ENCODE data around the gene TIMP1. TPM values are rescaled to one million over a fixed set of nuclear protein-coding genes. Genes with fewer than 3 reads are reported as not detected.

TIMP1 gene
- polyA plus RNA-seq, 1 donor: 84.0 TPM

- Histone ChIP-seq H3K4me1 (ENCODE audit: control insufficient read depth, insufficient read depth, low read length) (peaks cover 5% of the 10 kb centered on the region), H3K36me3 (ENCODE audit: control insufficient read depth, insufficient read depth, low read length) (no peaks in the 10 kb centered on the region), H3K27me3 (ENCODE audit: control insufficient read depth, insufficient read depth, low read length) (peaks cover 18% of the 10 kb centered on the region), H3K27ac (ENCODE audit: low read length) (no peak overlapping the region), H3K9me3 (ENCODE audit: control insufficient read depth, low read depth, low read length) (no peaks in the 10 kb centered on the region), H3K4me3 (ENCODE audit: low read length) (no peak overlapping the region)
- no CpG with 5 or more reads among the region's 32 CpGs for WGBS (ENCODE audit: insufficient coverage, low lambda C conversion rate)
- no peak for DNase-seq
Observed at GRCh38 chrX:47618923-47619485, 36.8 kb downstream of the TIMP1 start.

DNA sequence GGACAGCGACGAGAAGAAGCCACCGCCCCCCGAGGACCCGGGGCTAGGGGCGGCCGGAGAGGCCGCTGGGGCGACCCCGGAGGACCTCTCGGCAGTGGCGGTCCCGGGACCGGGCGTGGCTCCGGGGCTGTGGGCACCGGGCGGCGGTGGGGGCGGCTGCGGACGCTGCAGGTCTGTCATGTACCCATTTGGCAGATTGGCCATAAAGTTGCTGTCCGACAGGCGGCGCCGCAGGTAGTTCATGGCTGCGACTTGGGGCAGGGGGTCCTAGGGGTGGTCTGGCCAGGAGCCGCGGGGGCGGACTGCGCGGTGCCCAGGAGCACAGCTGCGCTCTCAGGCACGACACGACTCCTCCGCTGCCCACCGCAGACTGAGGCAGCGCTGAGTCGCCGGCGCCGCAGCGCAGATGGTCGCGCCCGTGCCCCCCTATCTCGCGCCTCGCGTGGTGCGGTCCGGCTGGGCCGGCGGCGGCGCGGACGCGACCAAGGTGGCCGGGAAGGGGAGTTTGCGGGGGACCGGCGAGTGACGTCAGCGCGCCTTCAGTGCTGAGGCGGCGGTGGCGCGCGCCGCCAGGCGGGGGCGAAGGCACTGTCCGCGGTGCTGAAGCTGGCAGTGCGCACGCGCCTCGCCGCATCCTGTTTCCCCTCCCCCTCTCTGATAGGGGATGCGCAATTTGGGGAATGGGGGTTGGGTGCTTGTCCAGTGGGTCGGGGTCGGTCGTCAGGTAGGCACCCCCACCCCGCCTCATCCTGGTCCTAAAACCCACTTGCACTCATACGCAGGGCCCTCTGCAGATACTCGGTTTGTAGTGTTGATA, 37.5 kb downstream of the TIMP1 start, which contains the start of gene SYN1:
TSS of gene SYN1 (minus strand) at position 372 of the 817 bp plus-strand sequence. CDS start at position 243, 129 bp downstream.
- Histone ChIP-seq H3K4me3 (ENCODE audit: low read length) (peak within 1 kb of the TSS; percentile 24), H3K4me1 (ENCODE audit: control insufficient read depth, insufficient read depth, low read length) (peaks cover 6% of the 10 kb centered on the region), H3K9me3 (ENCODE audit: control insufficient read depth, low read depth, low read length) (no peaks in the 10 kb centered on the region), H3K27me3 (ENCODE audit: control insufficient read depth, insufficient read depth, low read length) (peaks cover 18% of the 10 kb centered on the region), H3K27ac (ENCODE audit: low read length) (no peak within 1 kb of the TSS), H3K36me3 (ENCODE audit: control insufficient read depth, insufficient read depth, low read length) (no peaks in the 10 kb centered on the region)
- DNase-seq: peak; percentile 71 to 76
- WGBS (ENCODE audit: insufficient coverage, low lambda C conversion rate): no CpG with 5 or more reads among the region's 88 CpGs

DNA sequence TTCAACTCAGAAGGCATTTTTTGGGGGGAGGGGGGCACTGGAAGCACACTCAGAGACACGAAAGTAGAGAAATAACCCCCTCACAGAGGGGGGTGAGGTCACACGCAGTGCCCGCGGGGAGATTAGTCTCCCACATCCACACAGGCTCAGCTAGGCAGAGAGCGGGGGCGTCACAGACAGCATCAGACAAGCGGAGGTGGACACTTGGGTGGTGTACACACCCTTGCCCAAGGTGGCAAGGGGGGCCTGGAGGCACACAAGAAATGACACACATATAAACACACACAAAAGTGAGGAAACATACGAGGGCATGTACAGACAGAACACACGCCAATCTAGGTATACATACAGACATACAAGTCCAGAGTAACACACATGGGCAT, 38.1 kb downstream of the TIMP1 start:
- DNase-seq: no peak
- H3K36me3 ChIP-seq (ENCODE audit: control insufficient read depth, insufficient read depth, low read length): no peaks in the 10 kb centered on the region
- no peaks in the 10 kb centered on the region for H3K9me3 ChIP-seq (ENCODE audit: control insufficient read depth, low read depth, low read length)
- H3K4me3 ChIP-seq (ENCODE audit: low read length): no peak overlapping the region
- no peak overlapping the region for H3K27ac ChIP-seq (ENCODE audit: low read length)
- no CpG with 5 or more reads among the region's 9 CpGs for WGBS (ENCODE audit: insufficient coverage, low lambda C conversion rate)
- H3K27me3 ChIP-seq (ENCODE audit: control insufficient read depth, insufficient read depth, low read length): peaks cover 18% of the 10 kb centered on the region
- peaks cover 6% of the 10 kb centered on the region for H3K4me1 ChIP-seq (ENCODE audit: control insufficient read depth, insufficient read depth, low read length)

DNA sequence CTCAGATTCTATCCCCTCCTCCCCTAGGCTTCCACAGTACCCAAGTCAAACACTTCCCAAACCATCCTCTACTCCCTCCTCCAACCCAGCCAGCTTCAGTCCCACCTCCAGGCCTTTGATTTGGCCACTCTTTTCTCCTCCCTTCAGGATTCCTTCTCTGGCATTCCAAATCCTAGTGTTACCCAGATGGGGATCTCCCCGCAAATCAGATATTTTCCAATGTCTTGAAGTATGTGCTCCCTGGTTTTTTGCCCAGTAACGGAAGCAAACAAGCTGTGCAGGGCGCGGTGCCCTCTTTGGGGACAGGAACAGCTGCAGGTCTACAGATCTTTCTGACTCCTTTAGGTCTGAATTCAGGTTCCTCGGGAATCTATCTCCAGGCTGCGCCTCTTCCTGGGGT, 39.6 kb downstream of the TIMP1 start:
- Histone ChIP-seq H3K27me3 (ENCODE audit: control insufficient read depth, insufficient read depth, low read length) (peaks cover 18% of the 10 kb centered on the region), H3K36me3 (ENCODE audit: control insufficient read depth, insufficient read depth, low read length) (no peaks in the 10 kb centered on the region), H3K4me3 (ENCODE audit: low read length) (no peak overlapping the region), H3K9me3 (ENCODE audit: control insufficient read depth, low read depth, low read length) (no peaks in the 10 kb centered on the region), H3K4me1 (ENCODE audit: control insufficient read depth, insufficient read depth, low read length) (peaks cover 6% of the 10 kb centered on the region), H3K27ac (ENCODE audit: low read length) (no peak overlapping the region)
- DNase-seq: no peak
- no CpG with 5 or more reads among the region's 6 CpGs for WGBS (ENCODE audit: insufficient coverage, low lambda C conversion rate)

DNA sequence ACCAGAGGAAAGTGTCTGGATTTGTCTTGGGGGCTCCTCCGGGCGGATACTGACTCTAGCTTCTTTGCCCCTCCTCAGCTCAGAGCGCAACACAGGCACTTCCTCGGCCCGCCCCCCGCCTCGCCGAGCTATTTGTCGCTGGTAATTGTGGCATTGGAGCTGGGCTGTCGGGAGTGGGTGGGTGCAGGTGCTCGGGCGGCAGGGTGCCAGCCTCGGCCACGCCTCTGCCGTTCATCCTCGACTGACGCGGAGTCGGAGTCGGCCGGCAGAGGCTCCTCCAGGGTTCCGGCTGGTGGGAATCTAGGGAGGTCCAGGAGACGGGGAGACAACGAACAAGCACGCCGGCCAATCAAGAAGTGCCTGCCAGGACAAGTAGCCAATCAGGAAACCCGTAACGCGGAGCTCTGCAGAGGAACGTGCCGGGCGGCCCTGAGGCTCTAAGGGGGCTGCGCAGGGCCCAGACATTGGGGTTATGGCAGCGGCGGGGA, 41.3 kb downstream of the TIMP1 start:
- Histone ChIP-seq H3K27ac (ENCODE audit: low read length) (no peak overlapping the region), H3K36me3 (ENCODE audit: control insufficient read depth, insufficient read depth, low read length) (no peaks in the 10 kb centered on the region), H3K4me1 (ENCODE audit: control insufficient read depth, insufficient read depth, low read length) (peaks cover 6% of the 10 kb centered on the region), H3K9me3 (ENCODE audit: control insufficient read depth, low read depth, low read length) (no peaks in the 10 kb centered on the region), H3K27me3 (ENCODE audit: control insufficient read depth, insufficient read depth, low read length) (peaks cover 18% of the 10 kb centered on the region), H3K4me3 (ENCODE audit: low read length) (no peak overlapping the region)
- DNase-seq: peak; percentile 36 to 60
- no CpG with 5 or more reads among the region's 35 CpGs for WGBS (ENCODE audit: insufficient coverage, low lambda C conversion rate)

DNA sequence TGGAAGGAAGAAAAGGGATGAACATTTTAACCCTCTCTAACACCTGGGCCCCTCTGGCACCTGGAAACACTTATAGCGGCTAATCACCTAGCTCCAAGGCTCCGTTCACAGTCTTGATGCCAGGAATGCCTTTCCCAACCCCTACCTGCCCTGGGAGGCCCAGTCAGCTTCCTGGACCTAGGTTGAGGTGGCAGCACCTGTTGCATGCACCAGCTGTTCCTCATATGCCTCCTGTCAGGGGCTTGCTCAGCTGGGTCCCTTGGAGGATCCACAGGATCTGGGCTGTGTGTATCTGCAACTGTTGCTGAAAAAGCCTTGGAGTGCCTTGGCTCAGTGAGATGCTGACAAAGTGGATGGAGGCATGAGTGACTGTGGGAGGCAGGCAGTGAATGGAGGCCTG, 43.1 kb downstream of the TIMP1 start:
- Histone ChIP-seq H3K36me3 (ENCODE audit: control insufficient read depth, insufficient read depth, low read length) (no peaks in the 10 kb centered on the region), H3K27ac (ENCODE audit: low read length) (no peak overlapping the region), H3K9me3 (ENCODE audit: control insufficient read depth, low read depth, low read length) (no peaks in the 10 kb centered on the region), H3K4me3 (ENCODE audit: low read length) (no peak overlapping the region), H3K27me3 (ENCODE audit: control insufficient read depth, insufficient read depth, low read length) (peaks cover 11% of the 10 kb centered on the region), H3K4me1 (ENCODE audit: control insufficient read depth, insufficient read depth, low read length) (peaks cover 6% of the 10 kb centered on the region)
- no CpG with 5 or more reads among the region's 2 CpGs for WGBS (ENCODE audit: insufficient coverage, low lambda C conversion rate)
- no peak for DNase-seq

DNA sequence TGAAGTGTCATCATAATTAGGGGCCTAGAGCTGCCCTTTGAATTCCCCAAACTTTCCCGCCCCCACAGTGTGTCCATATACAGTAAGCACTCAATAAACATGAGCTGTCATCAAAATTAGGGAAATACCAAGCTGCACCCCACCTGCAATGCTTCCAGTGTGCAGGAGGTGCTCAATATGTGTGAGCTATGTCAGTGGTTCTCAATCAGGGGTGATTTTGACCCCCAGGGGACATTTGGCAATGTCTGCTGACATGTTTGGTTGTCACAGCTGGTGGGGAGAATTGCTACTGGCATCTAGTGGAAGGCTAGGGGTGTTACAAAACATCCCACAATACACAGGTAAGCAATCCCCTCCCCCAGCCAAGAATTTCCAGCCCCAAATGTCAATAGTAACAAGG, 46.7 kb downstream of the TIMP1 start:
- Histone ChIP-seq H3K4me1 (ENCODE audit: control insufficient read depth, insufficient read depth, low read length) (peaks cover 1% of the 10 kb centered on the region), H3K27ac (ENCODE audit: low read length) (no peak overlapping the region), H3K36me3 (ENCODE audit: control insufficient read depth, insufficient read depth, low read length) (no peaks in the 10 kb centered on the region), H3K27me3 (ENCODE audit: control insufficient read depth, insufficient read depth, low read length) (no peaks in the 10 kb centered on the region), H3K9me3 (ENCODE audit: control insufficient read depth, low read depth, low read length) (no peaks in the 10 kb centered on the region), H3K4me3 (ENCODE audit: low read length) (no peak overlapping the region)
- DNase-seq: no peak
- WGBS (ENCODE audit: insufficient coverage, low lambda C conversion rate): no CpG with 5 or more reads among the region's 1 CpG

DNA sequence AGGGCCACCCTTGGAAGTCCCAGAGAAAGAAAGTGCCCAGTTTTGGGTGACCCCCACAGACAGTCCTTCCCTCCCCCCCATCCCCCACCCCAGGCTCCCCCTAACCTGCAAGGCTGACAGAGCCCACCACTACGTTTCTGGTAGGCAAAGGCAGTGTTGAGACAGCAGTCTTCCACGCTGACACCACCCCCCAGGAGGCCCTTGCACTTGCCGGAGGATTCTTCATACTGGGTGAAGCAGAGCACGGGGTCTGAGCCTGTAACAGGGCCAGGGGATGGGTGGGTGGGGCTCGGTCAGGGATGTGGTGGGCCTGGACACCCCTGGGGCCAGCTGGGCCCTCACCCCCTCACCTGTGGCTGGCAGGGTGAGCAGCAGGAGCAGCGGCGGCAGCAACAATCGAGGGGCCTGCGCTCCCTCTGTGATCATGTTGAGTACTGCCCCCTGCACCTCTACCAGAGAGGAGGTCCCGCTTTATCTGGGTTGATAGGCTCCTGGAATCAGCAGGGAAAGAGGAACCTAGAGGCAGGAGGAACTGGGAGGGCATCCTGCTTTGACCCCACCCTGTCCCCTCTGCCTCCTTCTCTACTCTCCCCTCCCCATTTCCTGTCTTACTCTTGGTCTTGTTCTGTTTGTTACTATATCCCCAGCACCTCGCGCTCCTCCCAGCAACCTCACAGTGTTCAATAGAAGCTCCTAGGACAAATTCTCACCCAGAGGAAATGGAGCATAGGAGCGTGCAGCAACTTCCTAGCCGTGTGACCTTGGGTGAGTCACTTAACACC, 47.4 kb downstream of the TIMP1 start, which contains the start of gene CFP:
TSS of gene CFP (minus strand) at position 512 of the 782 bp plus-strand sequence. CDS start at position 426, 86 bp downstream.
- H3K4me3 ChIP-seq (ENCODE audit: low read length): no peak within 1 kb of the TSS

GRCh38 chrX:47631676-47632075, 49.4 kb downstream of the TIMP1 start:
- Histone ChIP-seq H3K9me3 (ENCODE audit: control insufficient read depth, low read depth, low read length) (no peaks in the 10 kb centered on the region), H3K27me3 (ENCODE audit: control insufficient read depth, insufficient read depth, low read length) (no peaks in the 10 kb centered on the region), H3K36me3 (ENCODE audit: control insufficient read depth, insufficient read depth, low read length) (peaks cover 11% of the 10 kb centered on the region), H3K4me3 (ENCODE audit: low read length) (no peak overlapping the region), H3K27ac (ENCODE audit: low read length) (no peak overlapping the region), H3K4me1 (ENCODE audit: control insufficient read depth, insufficient read depth, low read length) (no peaks in the 10 kb centered on the region)
- no peak for DNase-seq
- WGBS (ENCODE audit: insufficient coverage, low lambda C conversion rate): no CpG with 5 or more reads among the region's 5 CpGs

More for the DNA sequence above, 47.4 kb downstream of the TIMP1 start, which contains the start of gene CFP:
- H3K27ac ChIP-seq (ENCODE audit: low read length): no peak within 1 kb of the TSS
- DNase-seq: no peak
- peaks cover under 1% of the 10 kb centered on the region for H3K36me3 ChIP-seq (ENCODE audit: control insufficient read depth, insufficient read depth, low read length)
- H3K4me1 ChIP-seq (ENCODE audit: control insufficient read depth, insufficient read depth, low read length): no peaks in the 10 kb centered on the region
- no peaks in the 10 kb centered on the region for H3K9me3 ChIP-seq (ENCODE audit: control insufficient read depth, low read depth, low read length)
- WGBS (ENCODE audit: insufficient coverage, low lambda C conversion rate): no CpG with 5 or more reads among the region's 14 CpGs
- no peaks in the 10 kb centered on the region for H3K27me3 ChIP-seq (ENCODE audit: control insufficient read depth, insufficient read depth, low read length)

GRCh38 chrX:47632666-47633065, 50.4 kb downstream of the TIMP1 start:
- no peaks in the 10 kb centered on the region for H3K9me3 ChIP-seq (ENCODE audit: control insufficient read depth, low read depth, low read length)
- H3K4me1 ChIP-seq (ENCODE audit: control insufficient read depth, insufficient read depth, low read length): peaks cover 2% of the 10 kb centered on the region
- WGBS (ENCODE audit: insufficient coverage, low lambda C conversion rate): no CpG with 5 or more reads among the region's 4 CpGs
- DNase-seq: no peak
- H3K27me3 ChIP-seq (ENCODE audit: control insufficient read depth, insufficient read depth, low read length): no peaks in the 10 kb centered on the region
- H3K27ac ChIP-seq (ENCODE audit: low read length): no peak overlapping the region
- no peak overlapping the region for H3K4me3 ChIP-seq (ENCODE audit: low read length)
- H3K36me3 ChIP-seq (ENCODE audit: control insufficient read depth, insufficient read depth, low read length): peaks cover 19% of the 10 kb centered on the region

Measured in large intestine (tissue), 3 donors.